HEK293 (cell line): Measurements from ENCODE around the gene ECSIT.

Source experiments
- BCL6B ChIP-seq: fragments of 450-650 bp; formaldehyde crosslinking; IDR thresholded peaks from 2 replicates; pipeline ENCODE4 v1.5.1; 2017; ENCODE audit warnings: missing biosample characterization, missing genetic modification characterization
- EGR2 ChIP-seq: fragments of 450-650 bp; formaldehyde crosslinking; IDR thresholded peaks from 2 replicates; pipeline ENCODE4 v1.5.1; 2016; ENCODE audit warnings: low read depth, missing biosample characterization, missing genetic modification characterization
- GLI4 ChIP-seq: fragments of 450-650 bp; formaldehyde crosslinking; IDR thresholded peaks from 2 replicates; pipeline ENCODE4 v1.5.1; 2016; ENCODE audit warnings: missing biosample characterization, missing genetic modification characterization
- GLIS1 ChIP-seq: fragments of 450-650 bp; formaldehyde crosslinking; IDR thresholded peaks from 2 replicates; pipeline ENCODE4 v1.5.1; 2016; ENCODE audit warnings: missing biosample characterization, missing genetic modification characterization
- MYNN ChIP-seq: fragments of 450-650 bp; formaldehyde crosslinking; IDR thresholded peaks from 2 replicates; pipeline ENCODE4 v1.5.1; 2016; ENCODE audit warnings: missing biosample characterization, missing genetic modification characterization, borderline replicate concordance
- SP7 ChIP-seq: fragments of 450-650 bp; formaldehyde crosslinking; IDR thresholded peaks from 2 replicates; pipeline ENCODE4 v1.5.1; 2016; ENCODE audit warnings: missing biosample characterization, missing genetic modification characterization
- TSHZ1 ChIP-seq: fragments of 450-650 bp; formaldehyde crosslinking; IDR thresholded peaks from 2 replicates; pipeline ENCODE4 v1.5.1; 2016; ENCODE audit warnings: missing biosample characterization, missing genetic modification characterization, borderline replicate concordance
- ZBTB1 ChIP-seq: fragments of 450-650 bp; formaldehyde crosslinking; IDR thresholded peaks from 2 replicates; pipeline ENCODE4 v1.5.1; 2016; ENCODE audit warnings: missing biosample characterization, missing genetic modification characterization
- ZBTB6 ChIP-seq: fragments of 450-650 bp; formaldehyde crosslinking; IDR thresholded peaks from 2 replicates; pipeline ENCODE4 v1.5.1; 2017; ENCODE audit warnings: missing biosample characterization, missing genetic modification characterization
- ZFHX2 ChIP-seq: fragments of 450-650 bp; formaldehyde crosslinking; conservative IDR thresholded peaks from 2 replicates; pipeline ENCODE4 v1.5.1; 2016; ENCODE audit warnings: missing biosample characterization, missing genetic modification characterization
- ZNF157 ChIP-seq: fragments of 450-650 bp; formaldehyde crosslinking; IDR thresholded peaks from 2 replicates; pipeline ENCODE4 v1.5.1; 2016; ENCODE audit warnings: missing biosample characterization, missing genetic modification characterization
- ZNF174 ChIP-seq: fragments of 450-650 bp; formaldehyde crosslinking; IDR thresholded peaks from 2 replicates; pipeline ENCODE4 v1.5.0; 2017; ENCODE audit warnings: missing biosample characterization, mild to moderate bottlenecking, missing genetic modification characterization
- ZNF221 ChIP-seq: fragments of 450-650 bp; formaldehyde crosslinking; IDR thresholded peaks from 2 replicates; pipeline ENCODE4 v1.5.1; 2017; ENCODE audit warnings: missing biosample characterization, missing genetic modification characterization, borderline replicate concordance
- ZNF223 ChIP-seq: fragments of 450-650 bp; formaldehyde crosslinking; IDR thresholded peaks from 2 replicates; pipeline ENCODE4 v1.5.1; 2016; ENCODE audit warnings: missing biosample characterization, missing genetic modification characterization
- ZNF274 ChIP-seq, 2 experiments: fragments of 200-500 bp in 1 of 2; fragments of 450-650 bp in 1 of 2; sonication (Bioruptor generic) in 1 of 2; formaldehyde crosslinking in 1 of 2; IDR thresholded peaks; 2 replicates each; pipeline versions ENCODE4 v1.5.1 to v1.6.1; 2014 to 2016; ENCODE audit warnings: borderline replicate concordance in 1 of 2, inconsistent platforms in 1 of 2, low read length in 1 of 2, missing biosample characterization in 1 of 2, missing genetic modification characterization in 1 of 2
- ZNF341 ChIP-seq: fragments of 450-650 bp; formaldehyde crosslinking; IDR thresholded peaks from 2 replicates; pipeline ENCODE4; 2016; ENCODE audit warnings: low read depth, missing biosample characterization, missing genetic modification characterization
- ZNF366 ChIP-seq: fragments of 450-650 bp; formaldehyde crosslinking; conservative IDR thresholded peaks from 2 replicates; pipeline ENCODE4 v1.5.1; 2016; ENCODE audit warnings: missing biosample characterization, missing genetic modification characterization
- ZNF394 ChIP-seq: fragments of 450-650 bp; formaldehyde crosslinking; IDR thresholded peaks from 2 replicates; pipeline ENCODE4 v1.5.1; 2016; ENCODE audit warnings: missing biosample characterization, missing genetic modification characterization, mild to moderate bottlenecking, moderate library complexity, borderline replicate concordance
- ZNF426 ChIP-seq: fragments of 450-650 bp; formaldehyde crosslinking; IDR thresholded peaks from 2 replicates; pipeline ENCODE4 v1.5.1; 2017; ENCODE audit warnings: missing biosample characterization, missing genetic modification characterization, mild to moderate bottlenecking, inconsistent platforms, moderate library complexity
- ZNF449 ChIP-seq: fragments of 450-650 bp; formaldehyde crosslinking; IDR thresholded peaks from 2 replicates; pipeline ENCODE4 v1.5.1; 2017; ENCODE audit warnings: missing biosample characterization, mild to moderate bottlenecking, missing genetic modification characterization, moderate library complexity
- ZNF529 ChIP-seq: fragments of 450-650 bp; formaldehyde crosslinking; IDR thresholded peaks from 2 replicates; pipeline ENCODE4 v1.5.1; 2017; ENCODE audit warnings: missing genetic modification characterization, missing biosample characterization; ENCODE audit not compliant: insufficient replicate concordance
- ZNF548 ChIP-seq: fragments of 450-650 bp; formaldehyde crosslinking; IDR thresholded peaks from 2 replicates; pipeline ENCODE4 v1.5.1; 2016; ENCODE audit warnings: missing biosample characterization, missing genetic modification characterization
- ZNF596 ChIP-seq: fragments of 450-650 bp; IDR thresholded peaks from 2 replicates; pipeline ENCODE4 v1.5.0; 2018; ENCODE audit warnings: missing biosample characterization, mild to moderate bottlenecking, missing genetic modification characterization, moderate library complexity
- ZNF626 ChIP-seq: fragments of 450-650 bp; sonication (Bioruptor Pico); formaldehyde crosslinking; IDR thresholded peaks from 2 replicates; pipeline ENCODE4 v1.5.1; 2018; ENCODE audit warnings: missing biosample characterization, missing genetic modification characterization, inconsistent platforms
- ZNF747 ChIP-seq: fragments of 450-650 bp; formaldehyde crosslinking; IDR thresholded peaks from 2 replicates; pipeline ENCODE4 v1.5.1; 2016; ENCODE audit warnings: missing biosample characterization, missing genetic modification characterization
- ZNF777 ChIP-seq: fragments of 450-650 bp; formaldehyde crosslinking; IDR thresholded peaks from 2 replicates; pipeline ENCODE4 v1.5.1; 2017; ENCODE audit warnings: missing biosample characterization, missing genetic modification characterization, borderline replicate concordance
- TF ChIP-seq, protein P1 (sequence below): fragments of 450-650 bp; formaldehyde crosslinking; IDR thresholded peaks from 2 replicates; pipeline ENCODE4 v1.5.1; 2017; ENCODE audit warnings: missing biosample characterization, missing genetic modification characterization
- TF ChIP-seq, protein P2 (sequence below): fragments of 450-650 bp; formaldehyde crosslinking; IDR thresholded peaks from 2 replicates; pipeline ENCODE4 v1.5.1; 2016; ENCODE audit warnings: missing biosample characterization, missing genetic modification characterization

The ECSIT gene

DNA sequence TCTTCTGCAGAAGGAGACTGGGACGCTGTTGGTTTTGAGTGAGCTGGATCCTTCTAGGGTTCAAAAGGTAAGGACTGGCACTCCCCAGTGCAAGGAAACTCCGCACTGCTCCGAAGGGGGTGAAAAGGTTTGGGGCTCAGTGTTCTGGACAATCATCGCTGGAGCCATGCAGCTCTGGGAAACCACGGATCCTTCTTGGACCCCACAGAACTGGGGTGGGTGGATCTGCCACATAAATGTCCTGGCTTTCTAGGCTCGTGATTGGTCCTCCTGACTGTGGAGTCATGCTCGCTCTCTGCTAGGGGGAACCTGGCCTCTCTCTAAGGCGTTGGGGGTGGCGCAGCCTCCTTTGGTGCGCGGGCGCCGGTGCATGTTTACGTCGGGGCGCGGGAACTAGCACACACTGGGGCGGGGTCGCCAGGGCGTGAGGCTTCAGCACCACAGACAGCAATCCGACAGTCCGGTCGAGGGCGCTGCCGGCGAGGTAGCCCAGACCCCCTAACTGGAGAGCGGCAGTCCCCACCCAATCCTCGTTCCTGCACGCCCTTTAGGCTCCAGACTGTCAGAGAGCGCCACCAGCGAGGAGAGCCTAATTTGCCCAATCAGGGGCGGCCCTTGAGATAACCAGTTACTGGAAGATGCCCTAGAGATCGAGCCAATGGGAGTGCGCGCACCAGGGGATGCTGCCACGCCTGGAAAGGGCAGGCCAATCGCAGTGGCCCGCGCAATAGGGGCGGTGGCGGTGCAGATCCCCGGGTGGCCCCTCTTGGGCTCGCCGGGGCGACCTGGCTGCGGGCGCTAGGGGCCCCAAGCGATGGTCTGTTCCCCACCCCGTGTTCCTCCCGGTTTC lies 47.2 kb downstream of the ECSIT start (continued):
- no peak for TF ChIP-seq MYNN (tag by site-specific recombination)
- no peak for TF ChIP-seq ZNF221 (tag by site-specific recombination)
- peak; percentile 28; the same call in 1 of the 2 replicates for TF ChIP-seq ZFHX2 (tag by site-specific recombination)
- TF ChIP-seq EGR2, result no peak
- TF ChIP-seq, protein P1, sequence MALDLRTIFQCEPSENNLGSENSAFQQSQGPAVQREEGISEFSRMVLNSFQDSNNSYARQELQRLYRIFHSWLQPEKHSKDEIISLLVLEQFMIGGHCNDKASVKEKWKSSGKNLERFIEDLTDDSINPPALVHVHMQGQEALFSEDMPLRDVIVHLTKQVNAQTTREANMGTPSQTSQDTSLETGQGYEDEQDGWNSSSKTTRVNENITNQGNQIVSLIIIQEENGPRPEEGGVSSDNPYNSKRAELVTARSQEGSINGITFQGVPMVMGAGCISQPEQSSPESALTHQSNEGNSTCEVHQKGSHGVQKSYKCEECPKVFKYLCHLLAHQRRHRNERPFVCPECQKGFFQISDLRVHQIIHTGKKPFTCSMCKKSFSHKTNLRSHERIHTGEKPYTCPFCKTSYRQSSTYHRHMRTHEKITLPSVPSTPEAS (tag by site-specific recombination), result peak; percentile 18; the same call in 1 of the 2 replicates
- no peak for TF ChIP-seq ZNF341 (tag by site-specific recombination)
- TF ChIP-seq ZNF157 (tag by site-specific recombination), result no peak
- no peak for TF ChIP-seq ZNF394 (tag by site-specific recombination)
- TF ChIP-seq ZNF274 (IDR thresholded peaks at IDR 0.05; ENCODE audit: low read length), result no peak
- no peak for TF ChIP-seq ZNF274 (tag by site-specific recombination; IDR thresholded peaks at IDR 0.05; ENCODE audit: borderline replicate concordance)
- TF ChIP-seq ZBTB1 (tag by site-specific recombination), result no peak
- TF ChIP-seq ZNF426 (tag by site-specific recombination), result no peak
- TF ChIP-seq, protein P2, sequence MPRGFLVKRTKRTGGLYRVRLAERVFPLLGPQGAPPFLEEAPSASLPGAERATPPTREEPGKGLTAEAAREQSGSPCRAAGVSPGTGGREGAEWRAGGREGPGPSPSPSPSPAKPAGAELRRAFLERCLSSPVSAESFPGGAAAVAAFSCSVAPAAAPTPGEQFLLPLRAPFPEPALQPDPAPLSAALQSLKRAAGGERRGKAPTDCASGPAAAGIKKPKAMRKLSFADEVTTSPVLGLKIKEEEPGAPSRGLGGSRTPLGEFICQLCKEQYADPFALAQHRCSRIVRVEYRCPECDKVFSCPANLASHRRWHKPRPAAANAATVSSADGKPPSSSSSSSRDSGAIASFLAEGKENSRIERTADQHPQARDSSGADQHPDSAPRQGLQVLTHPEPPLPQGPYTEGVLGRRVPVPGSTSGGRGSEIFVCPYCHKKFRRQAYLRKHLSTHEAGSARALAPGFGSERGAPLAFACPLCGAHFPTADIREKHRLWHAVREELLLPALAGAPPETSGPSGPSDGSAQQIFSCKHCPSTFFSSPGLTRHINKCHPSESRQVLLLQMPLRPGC (tag by site-specific recombination), result 0 out of 2 replicates have a peak, but pooled peaks have one; percentile 17
- TF ChIP-seq GLI4 (tag by site-specific recombination), result no peak
- no peak for TF ChIP-seq ZNF529 (tag by site-specific recombination)
- TF ChIP-seq ZNF366 (tag by site-specific recombination), result no peak
- peak; percentile 98 for TF ChIP-seq ZNF777 (tag by site-specific recombination)
- TF ChIP-seq GLIS1 (tag by site-specific recombination), result peak; percentile 83
- TF ChIP-seq BCL6B, result no peak
- no peak for TF ChIP-seq SP7 (tag by site-specific recombination)
- no peak for TF ChIP-seq ZNF626 (tag by site-specific recombination)
- TF ChIP-seq ZNF449 (tag by site-specific recombination), result no peak
- TF ChIP-seq ZNF548 (tag by site-specific recombination), result no peak
- TF ChIP-seq ZNF174 (tag by site-specific recombination), result no peak
- TF ChIP-seq TSHZ1 (tag by site-specific recombination), result no peak
- TF ChIP-seq ZNF223 (tag by site-specific recombination), result 0 out of 2 replicates have a peak, but pooled peaks have one; percentile 60
- no peak for TF ChIP-seq ZBTB6 (tag by site-specific recombination)
- TF ChIP-seq ZNF596, result peak; percentile 74
- no peak for TF ChIP-seq ZNF747
